HG02884 (cell line): Measurements from ENCODE around the gene CAMTA1.

ENCODE experiments used
- ATAC-seq: cut with Tn5 transposase; IDR thresholded peaks from one replicate; pipeline ENCODE4 v1.9.1; 2021; ENCODE audit warnings: mild to moderate bottlenecking, moderate library complexity; ENCODE audit not compliant: unreplicated experiment

The CAMTA1 gene

DNA sequence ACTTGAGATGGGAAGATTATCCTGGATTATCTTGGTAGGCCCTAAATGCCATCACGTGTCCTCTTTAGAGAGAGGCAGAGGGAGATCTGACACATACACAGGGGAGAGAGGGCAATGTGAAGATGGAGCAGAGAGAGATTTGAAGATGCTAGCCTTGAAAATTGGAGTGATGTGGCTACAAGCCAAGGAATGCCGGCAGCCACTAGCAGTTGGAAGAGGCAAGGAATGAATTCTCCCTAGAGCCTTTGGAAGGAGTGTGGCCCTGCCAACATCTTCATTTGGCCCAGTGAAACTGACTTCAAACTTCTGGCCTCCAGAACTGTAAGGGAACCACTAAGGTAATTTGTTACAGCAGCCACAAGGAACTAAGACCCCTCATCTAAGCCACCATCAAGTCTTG is 8.9 kb upstream of the CAMTA1 start:
- no peak for ATAC-seq

DNA sequence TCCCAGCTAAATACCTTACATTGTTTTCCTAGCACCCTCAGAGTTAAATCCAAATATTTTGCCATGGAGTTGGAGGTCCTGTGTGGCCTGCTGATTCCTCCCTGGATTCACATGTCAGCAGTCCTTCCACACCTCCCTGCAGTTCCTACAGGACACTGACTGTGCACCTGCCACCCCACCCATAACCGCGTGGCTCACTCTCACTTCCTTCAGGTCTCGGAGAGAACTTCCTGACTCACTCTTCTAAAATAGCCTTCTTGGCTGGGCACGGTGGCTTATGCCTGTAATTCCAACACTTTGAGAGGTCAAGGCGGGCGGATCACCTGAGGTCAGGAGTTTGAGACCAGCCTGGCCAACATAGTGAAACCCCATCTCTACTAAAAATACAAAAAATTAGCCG is 8.4 kb upstream of the CAMTA1 start:
- no peak for ATAC-seq

GRCh38 chr1:6777813-6778212 is 7.4 kb upstream of the CAMTA1 start:
- no peak for ATAC-seq

DNA sequence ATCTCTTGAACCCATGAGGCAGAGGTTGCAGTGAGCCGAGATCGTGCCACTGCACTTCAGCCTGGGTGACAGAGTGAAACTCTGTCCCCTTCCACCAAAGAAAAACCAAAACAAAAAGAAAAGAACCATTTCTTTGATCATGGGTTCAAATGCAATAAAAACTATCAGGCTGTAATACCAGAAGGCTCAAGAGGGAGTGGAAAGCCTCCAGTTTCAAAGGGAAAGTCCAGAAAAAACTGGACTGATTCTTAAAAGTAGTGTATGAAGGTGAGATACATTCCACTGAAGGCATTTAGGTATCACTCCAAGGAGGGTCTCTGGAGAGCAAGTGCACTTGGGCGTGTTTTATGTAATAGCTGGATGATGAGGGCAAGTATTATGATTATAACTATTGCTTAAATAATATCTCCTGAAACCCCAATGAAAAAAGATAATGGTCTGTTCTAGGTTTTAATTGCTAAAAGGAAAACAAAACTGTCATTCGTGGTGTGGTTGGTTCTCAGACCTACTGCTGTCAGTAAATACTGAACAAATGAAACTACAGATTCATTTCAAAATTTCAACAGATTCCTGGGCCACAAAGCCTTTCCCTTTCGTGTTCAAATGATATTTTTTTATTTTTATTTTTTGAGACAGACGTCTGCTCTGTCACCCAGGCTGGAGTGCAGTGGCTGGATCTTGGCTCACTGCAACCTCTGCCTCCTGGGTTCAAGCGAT is 6.0 kb upstream of the CAMTA1 start:
- no peak for ATAC-seq

- no peak for ATAC-seq
These were observed 3.1 kb upstream of the CAMTA1 start for GRCh38 chr1:6782151-6782550.

- no peak for ATAC-seq
These were observed 2.0 kb upstream of the CAMTA1 start for GRCh38 chr1:6783221-6783620.

DNA sequence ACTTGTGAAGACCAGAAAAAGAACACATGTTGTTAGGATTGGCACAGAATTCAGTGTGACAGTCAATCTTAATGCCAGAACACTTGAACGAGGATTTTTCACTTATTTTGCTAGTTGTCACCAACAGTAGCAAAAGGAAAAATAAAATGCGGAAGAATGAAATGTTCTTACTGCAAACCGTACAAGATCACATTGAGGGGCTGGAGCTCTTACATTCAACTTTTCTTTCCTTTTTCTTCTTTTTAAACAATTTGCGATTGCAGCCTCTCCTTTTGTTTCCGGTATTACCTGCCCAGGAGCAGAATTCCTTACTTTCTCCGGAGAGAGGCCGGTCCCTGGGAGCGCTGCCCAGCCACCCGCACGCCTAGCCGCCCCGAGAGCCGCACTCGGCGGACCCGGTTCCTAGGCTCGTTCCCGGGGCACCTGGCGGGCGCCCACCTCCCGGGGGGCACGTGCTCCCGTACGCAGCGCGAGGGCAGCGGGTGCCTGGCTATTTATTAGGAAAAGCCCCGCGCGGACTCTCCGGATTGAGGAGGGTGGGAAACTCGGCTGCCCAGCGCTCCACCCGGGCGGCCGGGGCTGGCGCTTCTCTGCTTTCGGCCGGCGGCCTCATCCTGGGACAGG is 1.2 kb upstream of the CAMTA1 start:
- ATAC-seq = peak; percentile 0

DNA sequence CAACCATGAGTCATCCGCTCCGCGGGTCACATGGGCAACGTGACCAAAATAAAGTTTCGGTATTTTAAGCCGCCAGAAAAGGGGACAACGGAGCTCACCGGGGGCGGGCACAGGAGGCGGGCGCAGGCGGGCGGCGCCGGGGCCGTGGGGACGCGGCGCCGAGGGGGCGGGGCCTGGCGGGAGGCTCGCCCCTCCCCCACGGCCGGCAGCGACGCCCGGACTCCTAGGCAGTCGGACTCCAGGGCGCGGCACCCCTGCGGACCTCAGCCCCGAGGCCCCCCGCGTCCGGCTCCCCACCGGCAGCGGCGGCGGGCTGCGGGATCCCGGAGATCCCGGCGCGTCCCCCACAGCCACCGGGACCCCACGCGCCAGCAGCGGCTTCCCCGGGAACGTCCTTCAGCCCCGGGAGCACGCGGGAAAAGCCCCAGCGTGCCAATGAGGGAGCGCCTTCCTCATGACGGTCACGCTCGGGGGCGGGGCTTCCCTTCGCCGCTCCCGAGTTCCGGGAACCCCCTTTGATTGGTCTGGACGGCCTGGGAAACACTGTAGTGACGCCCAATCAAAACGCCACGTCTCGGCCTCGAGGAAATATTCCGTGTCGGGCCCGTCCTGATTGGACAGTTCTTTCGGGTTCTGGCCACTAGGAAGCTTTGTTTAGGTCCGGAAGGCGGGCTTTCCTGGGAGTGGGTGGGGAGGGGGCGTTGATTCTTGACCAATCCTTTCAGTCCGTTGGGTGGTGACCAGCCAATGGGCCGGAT is 515 bp upstream of the CAMTA1 start:
- peak; percentile 72 for ATAC-seq

DNA sequence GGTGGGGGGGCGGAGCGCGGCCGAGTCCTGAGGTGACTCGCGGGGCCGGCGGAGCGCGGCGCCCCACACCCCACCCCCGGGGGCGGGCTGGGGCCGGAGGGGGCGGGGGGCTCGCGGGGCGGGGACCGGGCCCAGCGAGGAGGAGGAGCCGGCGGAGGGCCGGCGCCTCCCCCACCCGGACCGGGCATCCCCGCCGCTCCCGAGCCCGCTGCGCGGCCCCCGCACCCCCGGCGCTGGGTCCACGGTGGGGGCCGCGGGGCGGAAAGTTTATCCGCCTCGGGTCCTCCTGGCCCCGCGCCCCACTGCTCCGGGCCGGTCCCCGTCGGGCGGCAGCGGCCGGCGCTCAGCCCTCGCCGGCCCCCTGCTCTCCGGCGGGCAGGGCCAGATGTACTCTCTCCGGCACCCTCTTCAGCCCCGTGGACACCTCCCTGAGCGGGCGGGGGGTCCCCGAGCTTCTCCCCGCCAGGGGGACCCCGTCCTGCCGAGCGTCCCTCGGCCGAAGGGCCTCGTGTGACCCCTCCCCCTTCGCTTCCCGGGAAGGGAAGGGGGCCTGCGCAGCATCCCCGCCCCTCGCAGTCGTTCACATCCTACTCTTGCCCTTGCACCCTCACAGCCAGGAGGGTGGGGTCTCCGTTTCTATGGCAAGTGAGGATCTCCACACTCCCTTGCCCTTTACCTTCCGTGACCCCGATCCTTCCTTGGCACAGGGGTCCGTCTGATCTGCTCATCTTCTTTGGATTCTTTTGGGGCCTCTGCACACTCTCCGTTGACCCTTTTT is 663 bp downstream of the CAMTA1 start:
- ATAC-seq = no peak

- ATAC-seq = no peak
These were observed 3.7 kb downstream of the CAMTA1 start for GRCh38 chr1:6788946-6789345.

GRCh38 chr1:6790146-6790545 is 4.9 kb downstream of the CAMTA1 start:
- ATAC-seq = no peak

GRCh38 chr1:6794164-6794563 is 8.9 kb downstream of the CAMTA1 start:
- no peak for ATAC-seq

- no peak for ATAC-seq
These were observed 9.9 kb downstream of the CAMTA1 start for GRCh38 chr1:6795203-6795602.

DNA sequence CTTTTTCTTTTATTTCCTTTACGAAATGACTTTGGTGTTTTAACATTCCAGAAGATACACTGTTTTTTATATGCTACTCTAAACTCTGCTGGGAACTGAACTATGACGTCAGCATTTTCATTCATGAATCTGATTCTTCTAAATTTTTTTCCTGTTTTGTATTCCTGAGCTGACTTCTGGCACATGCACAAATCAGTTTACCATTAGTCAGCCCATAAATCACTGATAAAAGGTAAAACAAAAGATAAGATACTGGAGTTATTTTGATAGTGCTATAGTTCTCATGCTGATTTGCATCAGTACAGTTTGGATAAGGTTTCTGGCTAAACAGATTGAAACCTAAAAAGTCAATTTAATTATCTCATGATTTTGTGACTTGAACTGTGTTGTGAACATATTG is 10.4 kb downstream of the CAMTA1 start:
- ATAC-seq = no peak

DNA sequence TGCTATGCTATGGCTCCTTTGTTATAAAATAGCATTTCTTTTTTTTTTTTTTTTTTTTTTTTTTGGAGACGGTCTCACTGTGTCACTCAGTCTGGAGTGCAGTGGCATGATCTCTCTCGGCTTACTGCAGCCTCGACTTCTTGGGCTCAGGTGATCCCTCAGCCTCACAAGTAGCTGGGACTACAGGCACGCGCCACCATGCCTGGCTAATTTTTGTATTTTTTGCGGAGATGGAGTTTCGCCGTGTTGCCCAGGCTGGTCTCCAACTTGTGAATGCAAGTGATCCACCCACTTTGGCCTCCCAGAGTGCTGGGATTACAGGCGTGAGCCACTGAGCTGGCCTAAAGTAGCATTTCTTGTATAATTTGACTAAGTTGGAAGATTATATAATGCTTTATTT is 10.8 kb downstream of the CAMTA1 start:
- ATAC-seq = no peak

DNA sequence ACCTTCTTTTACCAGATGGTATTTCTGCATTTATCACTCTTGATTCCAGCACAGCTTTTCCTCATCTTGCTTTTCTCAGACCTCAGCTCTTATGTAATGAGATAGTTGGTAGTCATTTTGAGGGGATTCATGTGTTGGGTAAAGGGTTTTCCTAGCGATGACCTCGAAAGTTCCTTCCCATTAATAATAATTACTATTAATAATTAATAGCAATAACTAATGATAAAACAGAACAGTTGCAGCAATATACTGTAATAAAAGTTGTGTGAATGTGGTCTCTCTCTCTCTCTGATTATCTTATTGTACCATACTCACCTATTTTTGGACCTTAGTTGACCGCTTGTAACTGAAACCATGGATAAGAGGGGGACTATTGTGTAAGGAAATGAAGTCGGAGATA is 14.2 kb downstream of the CAMTA1 start:
- ATAC-seq = no peak

DNA sequence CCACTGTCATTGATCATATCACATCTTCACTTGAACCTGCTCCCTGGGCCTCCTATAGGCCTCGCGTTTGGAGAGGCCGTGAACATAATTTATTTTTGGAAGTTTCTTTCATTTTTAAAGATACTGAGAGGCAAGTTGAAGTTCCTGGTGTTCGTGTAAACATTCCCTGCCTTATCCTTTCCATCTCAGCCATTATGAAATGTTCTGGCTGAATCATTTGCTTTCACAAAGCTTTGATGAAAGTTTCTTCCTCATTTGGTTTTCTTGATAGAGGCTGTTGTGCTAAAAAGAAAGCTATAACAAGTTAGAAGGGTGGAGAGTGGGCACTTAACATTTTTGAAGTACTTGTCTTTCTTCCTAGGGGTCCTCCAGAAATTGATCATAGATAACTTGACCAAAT is 15.5 kb downstream of the CAMTA1 start:
- no peak for ATAC-seq

DNA sequence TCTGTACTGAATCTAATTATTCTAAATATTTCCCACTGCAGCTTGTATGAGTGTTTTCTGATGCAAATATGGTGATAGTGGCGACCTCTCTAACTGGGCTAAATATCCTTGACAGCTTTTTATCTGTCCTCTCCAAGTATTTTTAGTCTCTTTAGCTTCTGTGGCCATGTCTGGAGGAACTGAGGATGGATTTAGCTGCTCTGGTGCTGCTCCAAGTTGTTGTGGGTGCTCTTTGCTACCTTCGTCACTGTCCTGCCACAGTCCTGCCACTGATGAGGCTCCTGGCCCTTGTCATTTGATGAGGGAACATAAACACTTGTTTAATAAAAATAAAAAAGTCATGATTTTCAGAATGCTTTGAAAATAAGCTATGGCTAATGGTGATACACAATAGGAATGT is 15.9 kb downstream of the CAMTA1 start:
- ATAC-seq = no peak

DNA sequence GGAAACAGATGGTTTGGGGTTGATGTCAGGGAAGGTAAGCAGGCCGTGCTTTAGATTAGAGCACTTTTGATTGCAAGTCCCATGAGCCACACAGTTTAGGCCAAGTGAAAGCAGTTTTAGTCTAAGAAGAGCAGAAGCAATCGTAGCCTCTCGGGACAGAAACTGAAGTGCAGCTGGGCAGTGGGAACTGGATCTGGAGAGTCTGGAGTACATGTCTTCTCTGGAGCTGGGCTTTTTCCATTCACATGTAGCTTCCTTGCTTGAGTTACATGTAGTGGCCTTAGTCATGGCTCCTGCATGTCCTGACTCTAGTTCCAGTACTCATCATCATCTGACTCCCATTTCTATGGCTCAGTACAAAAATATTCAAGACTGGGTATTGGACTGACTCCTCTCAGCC is 16.7 kb downstream of the CAMTA1 start:
- no peak for ATAC-seq

DNA sequence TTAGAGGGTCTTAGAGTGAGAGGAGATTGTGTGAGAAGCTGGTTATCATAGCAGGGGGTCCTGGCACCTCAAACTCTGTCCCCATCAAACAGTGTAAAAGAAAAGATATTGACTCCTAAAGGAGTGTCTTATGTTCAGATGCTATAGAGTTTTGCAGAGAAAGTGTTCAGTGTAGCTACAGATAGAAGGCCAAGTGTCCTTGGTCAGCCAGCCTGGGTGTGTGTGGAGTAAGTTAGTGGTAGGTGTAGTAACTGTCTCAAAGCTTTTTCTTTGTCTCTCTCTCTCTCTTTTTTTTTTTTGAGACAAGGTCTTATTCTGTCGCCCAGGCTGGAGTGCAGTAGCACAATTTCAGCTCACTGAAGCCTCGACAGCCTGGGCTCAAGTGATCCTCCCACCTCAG is 17.2 kb downstream of the CAMTA1 start:
- ATAC-seq = no peak

- ATAC-seq = no peak
These were observed 17.6 kb downstream of the CAMTA1 start for GRCh38 chr1:6802893-6803292.
